Ascending aorta (tissue), 2 donors: ENCODE data around the gene UBR3. TPM values are rescaled to one million over a fixed set of nuclear protein-coding genes. Genes with fewer than 3 reads are reported as not detected.

Experiments used
- DNase-seq, 2 donors: peaks; one replicate each; pipeline ENCODE4 v3.0.0-alpha.2; 2019; ENCODE audit warnings: low spot score in 2 of 2
- H3K27ac ChIP-seq, 2 donors: fragments of 200-600 bp; sonication (generic); one replicate each; pipeline ENCODE4 v1.5.1; 2016 to 2017; ENCODE audit warnings: mild to moderate bottlenecking in 1 of 2
- H3K27me3 ChIP-seq: fragments of 200-600 bp; sonication (generic); one replicate; pipeline ENCODE4 v1.5.1; 2017
- H3K36me3 ChIP-seq, 2 donors: fragments of 200-600 bp; sonication (generic); one replicate each; pipeline ENCODE4 v1.5.1; 2016
- H3K4me1 ChIP-seq, 2 donors: fragments of 200-600 bp; sonication (generic); one replicate each; pipeline ENCODE4 v1.5.1; 2016 to 2017; ENCODE audit warnings: mild to moderate bottlenecking in 1 of 2
- H3K4me3 ChIP-seq, 2 donors: fragments of 200-600 bp; sonication (generic); one replicate each; pipeline ENCODE4 v1.5.1; 2016 to 2017; ENCODE audit warnings: mild to moderate bottlenecking in 1 of 2
- H3K9me3 ChIP-seq, 2 donors: fragments of 200-600 bp; sonication (generic); one replicate each; pipeline ENCODE4 v1.5.1; 2016
- intact Hi-C: fragments of 100-400 bp; cut with DNase I; formaldehyde crosslinking; loops from one replicate; pipeline ENCODE4 v1.15.1; 2023
- total RNA-seq: library from RNA; depleted of rRNA; stranded (reverse); fragments of >200 nt; gene quantifications from one replicate; pipeline ENCODE4 v1.1.0, GENCODE V29; 2016
- TF ChIP-seq, protein P1 (sequence below), 3 experiments: fragments of 200-600 bp in 2 of 3; fragments of 450-650 bp in 1 of 3; sonication (generic) in 2 of 3; IDR thresholded peaks; one replicate each; pipeline ENCODE4 v1.5.1; 2016 to 2019; ENCODE audit warnings: antibody characterized with exemption in 3 of 3, mild to moderate bottlenecking in 1 of 3, moderate library complexity in 1 of 3

The UBR3 gene
- total RNA-seq, 1 donor from 2014 or later, result 37.7 TPM

DNA sequence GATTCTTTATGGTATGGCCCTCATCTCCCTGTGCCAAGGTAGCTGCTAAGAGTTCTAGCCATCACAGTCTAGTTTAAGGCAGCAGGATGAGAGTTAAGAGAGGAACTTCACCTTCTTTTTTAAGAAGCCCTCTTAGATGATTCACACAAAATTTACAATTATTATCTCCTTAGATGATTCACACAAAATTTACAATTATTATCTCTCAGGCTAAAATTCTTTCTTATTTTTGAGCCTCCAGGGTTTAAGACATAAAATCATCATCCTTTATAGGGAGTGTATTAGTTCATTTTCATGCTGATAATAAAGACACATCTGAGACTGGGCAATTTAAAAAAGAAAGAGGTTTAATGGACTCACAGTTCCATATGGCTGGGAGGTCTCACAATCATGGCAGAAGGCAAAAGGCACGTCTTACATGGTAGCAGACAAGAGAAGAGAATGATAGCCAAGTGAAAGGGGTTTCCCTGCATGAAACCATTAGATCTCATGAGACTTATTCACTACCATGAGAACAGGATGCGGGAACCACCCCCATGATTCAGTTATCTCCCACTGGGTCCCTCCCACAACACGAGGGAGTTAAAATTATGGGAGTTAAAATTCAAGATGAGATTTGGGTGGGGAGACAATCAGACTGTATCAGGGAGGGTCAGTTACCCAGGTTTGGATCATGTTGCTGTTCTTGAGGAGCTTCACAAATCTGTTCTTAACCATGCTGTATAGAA is 217.7 kb downstream of the UBR3 start:
- H3K4me1 ChIP-seq, result no peaks in the 10 kb centered on the region
- peaks cover 2 to 15% of the 10 kb centered on the region in 2 donors for H3K36me3 ChIP-seq
- H3K9me3 ChIP-seq, result no peaks in the 10 kb centered on the region
- no peak overlapping the region for H3K4me3 ChIP-seq
- intact Hi-C loops, result no loop called here
- DNase-seq, result no peak
- no peaks in the 10 kb centered on the region for H3K27me3 ChIP-seq
- no peak overlapping the region for H3K27ac ChIP-seq
- TF ChIP-seq, protein P1, sequence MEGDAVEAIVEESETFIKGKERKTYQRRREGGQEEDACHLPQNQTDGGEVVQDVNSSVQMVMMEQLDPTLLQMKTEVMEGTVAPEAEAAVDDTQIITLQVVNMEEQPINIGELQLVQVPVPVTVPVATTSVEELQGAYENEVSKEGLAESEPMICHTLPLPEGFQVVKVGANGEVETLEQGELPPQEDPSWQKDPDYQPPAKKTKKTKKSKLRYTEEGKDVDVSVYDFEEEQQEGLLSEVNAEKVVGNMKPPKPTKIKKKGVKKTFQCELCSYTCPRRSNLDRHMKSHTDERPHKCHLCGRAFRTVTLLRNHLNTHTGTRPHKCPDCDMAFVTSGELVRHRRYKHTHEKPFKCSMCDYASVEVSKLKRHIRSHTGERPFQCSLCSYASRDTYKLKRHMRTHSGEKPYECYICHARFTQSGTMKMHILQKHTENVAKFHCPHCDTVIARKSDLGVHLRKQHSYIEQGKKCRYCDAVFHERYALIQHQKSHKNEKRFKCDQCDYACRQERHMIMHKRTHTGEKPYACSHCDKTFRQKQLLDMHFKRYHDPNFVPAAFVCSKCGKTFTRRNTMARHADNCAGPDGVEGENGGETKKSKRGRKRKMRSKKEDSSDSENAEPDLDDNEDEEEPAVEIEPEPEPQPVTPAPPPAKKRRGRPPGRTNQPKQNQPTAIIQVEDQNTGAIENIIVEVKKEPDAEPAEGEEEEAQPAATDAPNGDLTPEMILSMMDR (IDR thresholded peaks at IDR 0.05), result no peak

DNA sequence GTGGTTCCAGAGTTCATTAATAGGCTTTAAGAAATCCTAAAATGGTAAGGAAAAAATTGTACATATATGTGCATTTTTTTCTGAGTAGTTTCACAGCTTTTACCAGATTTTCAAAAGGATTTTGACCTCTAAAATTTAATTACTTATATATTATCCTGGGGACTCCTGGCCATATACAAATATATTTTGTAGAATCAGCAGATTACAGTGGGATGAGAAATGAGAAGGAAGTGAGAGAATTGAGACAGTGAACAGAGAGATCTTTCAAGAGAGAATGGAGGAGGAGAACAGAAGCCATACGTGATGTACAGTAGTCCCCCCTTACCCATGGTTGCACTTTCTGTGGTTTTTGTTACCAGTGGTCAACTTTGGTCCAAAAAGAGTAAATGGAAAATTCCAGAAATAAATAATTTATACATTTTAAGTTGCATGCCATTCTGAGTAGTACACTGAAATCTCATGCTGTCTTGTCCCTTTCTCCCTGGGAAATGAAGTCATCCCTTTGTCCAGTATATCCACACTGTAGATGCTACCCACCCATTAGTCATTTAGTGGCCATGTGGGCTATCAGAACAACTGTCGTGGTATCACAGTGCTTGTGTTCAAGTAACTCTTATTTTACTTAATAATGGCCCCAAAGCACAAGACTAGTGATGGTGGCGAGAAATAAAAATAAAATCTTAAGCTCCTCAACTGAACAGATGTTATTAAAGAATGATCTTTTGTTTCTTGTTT is 220.2 kb downstream of the UBR3 start:
- no peak overlapping the region for H3K4me3 ChIP-seq
- no peak for DNase-seq
- H3K27me3 ChIP-seq, result no peaks in the 10 kb centered on the region
- no peak overlapping the region for H3K27ac ChIP-seq
- TF ChIP-seq, protein P1 (IDR thresholded peaks at IDR 0.05), result no peak
- H3K36me3 ChIP-seq, result peaks cover 0 to 5% of the 10 kb centered on the region in 2 donors
- H3K4me1 ChIP-seq, result no peaks in the 10 kb centered on the region
- intact Hi-C loops, result no loop called here
- no peaks in the 10 kb centered on the region for H3K9me3 ChIP-seq

DNA sequence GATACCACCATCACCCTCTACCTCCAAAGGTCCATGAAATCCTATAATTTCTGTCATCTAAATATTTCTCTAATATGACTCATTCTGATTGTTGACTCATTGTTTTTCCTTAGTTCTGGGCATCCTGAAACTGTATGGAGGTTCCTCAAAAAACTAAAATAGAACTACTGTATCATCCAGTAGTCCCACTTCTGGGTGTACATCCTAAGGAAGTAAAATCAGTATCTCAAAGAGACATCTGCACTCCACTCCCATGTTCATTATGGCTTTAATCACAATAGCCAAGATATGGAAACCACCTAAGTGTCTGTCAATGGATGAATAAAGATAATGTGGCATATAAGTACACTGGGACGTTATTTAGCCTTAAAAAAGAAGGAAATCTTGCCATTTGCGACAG is 224.9 kb downstream of the UBR3 start:
- Histone ChIP-seq H3K9me3 (no peaks in the 10 kb centered on the region), H3K27me3 (no peaks in the 10 kb centered on the region), H3K36me3 (peaks cover 9 to 24% of the 10 kb centered on the region in 2 donors), H3K4me3 (no peak overlapping the region), H3K27ac (no peak overlapping the region), H3K4me1 (no peaks in the 10 kb centered on the region)
- no peak for DNase-seq
- TF ChIP-seq, protein P1 (IDR thresholded peaks at IDR 0.05), result no peak
- intact Hi-C loops, result no loop called here

DNA sequence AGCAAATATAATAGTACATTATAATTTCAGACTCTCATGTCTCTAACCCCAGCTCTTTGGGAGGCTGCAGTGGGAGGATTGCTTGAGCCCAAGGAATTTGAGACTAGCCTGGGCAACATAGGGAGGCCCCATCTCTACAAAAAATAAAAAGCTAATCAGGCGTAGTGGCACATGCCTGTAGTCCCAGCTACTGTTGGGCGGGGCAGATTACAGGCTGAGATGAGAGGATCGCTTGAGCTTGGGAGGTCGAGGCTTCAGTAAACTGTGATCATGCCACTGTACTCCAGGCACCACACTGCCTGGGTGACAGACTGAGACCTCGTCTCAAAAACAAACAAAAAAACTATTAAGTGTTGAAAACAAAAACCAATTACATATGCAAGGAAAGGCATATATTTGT is 227.7 kb downstream of the UBR3 start:
- Histone ChIP-seq H3K9me3 (no peaks in the 10 kb centered on the region), H3K27ac (no peak overlapping the region), H3K36me3 (peaks cover 9 to 36% of the 10 kb centered on the region in 2 donors), H3K4me3 (no peak overlapping the region), H3K27me3 (no peaks in the 10 kb centered on the region), H3K4me1 (no peaks in the 10 kb centered on the region)
- TF ChIP-seq, protein P1 (IDR thresholded peaks at IDR 0.05), result no peak
- no peak for DNase-seq
- intact Hi-C loops, result no loop called here

DNA sequence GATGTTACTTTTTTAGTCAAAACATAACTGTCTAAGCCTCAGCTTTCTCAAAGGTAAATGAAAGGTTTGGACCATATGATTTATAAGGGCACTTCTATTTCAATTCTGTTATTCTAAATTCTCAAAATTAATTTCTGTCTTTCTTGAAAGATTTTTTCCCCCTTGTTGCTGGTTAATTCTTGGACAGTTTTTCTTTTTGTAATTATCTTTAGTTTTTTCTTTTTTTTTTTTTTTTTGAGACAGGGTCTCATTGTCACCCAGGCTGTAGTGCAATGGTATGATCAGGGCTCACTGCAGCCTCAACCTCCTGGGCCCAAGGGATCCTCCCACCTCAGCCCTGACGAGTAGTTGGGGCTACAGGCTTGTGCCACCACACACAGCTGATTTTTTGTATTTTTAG is 229.6 kb downstream of the UBR3 start:
- Histone ChIP-seq H3K4me3 (no peak overlapping the region), H3K9me3 (no peaks in the 10 kb centered on the region), H3K27me3 (no peaks in the 10 kb centered on the region), H3K27ac (no peak overlapping the region), H3K36me3 (peaks cover 11 to 41% of the 10 kb centered on the region in 2 donors), H3K4me1 (no peaks in the 10 kb centered on the region)
- DNase-seq, result no peak
- TF ChIP-seq, protein P1 (IDR thresholded peaks at IDR 0.05), result no peak
- intact Hi-C loops, result no loop called here
